ENCODE measurements around the gene DNM1L. TPM values are rescaled to one million over a fixed set of nuclear protein-coding genes. Genes with fewer than 3 reads are reported as not detected.

Gene DNM1L
- total and polyA plus RNA-seq, 10 of the 15 experiments (the other 5 are each of a cell fraction or from before 2014, with no cell fraction given) = 23.1 to 201 (median 63.9) TPM

GRCh38 chr12:32679091-32679919 is at the start of gene DNM1L (continued):
- TF ChIP-seq ZNF687 (IDR thresholded peaks at IDR 0.05) = 0 out of 2 replicates have a peak, but pooled peaks have one; percentile 41

DNA sequence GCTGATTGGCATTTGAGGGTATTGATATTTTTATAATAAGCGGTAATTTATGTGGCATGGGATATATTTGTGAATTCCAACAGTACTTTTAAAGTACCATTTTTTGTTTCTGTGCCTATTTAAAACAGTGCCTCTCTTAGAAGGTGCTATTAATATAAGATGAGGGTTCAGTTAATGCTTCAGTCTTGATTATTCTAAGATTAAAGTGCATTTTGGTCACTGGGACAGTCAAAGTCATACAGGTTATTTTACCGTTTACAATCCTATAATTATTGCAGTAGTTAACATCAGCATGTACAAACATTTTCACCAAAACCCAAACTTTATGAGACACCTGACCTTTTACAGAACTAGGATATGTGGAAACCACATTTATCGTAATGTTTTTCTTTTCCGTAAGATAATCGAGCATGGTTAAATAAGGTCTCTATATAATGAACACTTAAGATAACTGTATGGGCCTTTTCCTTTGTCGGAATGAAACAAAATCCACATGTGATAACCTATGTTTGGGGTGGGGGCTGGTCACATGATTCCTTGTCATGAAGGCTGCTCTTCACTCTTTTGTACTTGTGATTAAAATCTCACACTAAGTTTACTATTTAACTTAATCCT is 37.7 kb upstream of the DNM1L start:
- Histone ChIP-seq H3K4me1 (ENCODE audit: control insufficient read depth, insufficient read depth, low read length) (no peaks in the 10 kb centered on the region), H4K20me1 (ENCODE audit: control insufficient read depth, insufficient read depth) (no peaks in the 10 kb centered on the region), H3K9me3 (replicated peaks; ENCODE audit: control insufficient read depth, insufficient read depth, low read length) (no peaks in the 10 kb centered on the region; the same call in 2 of the 3 replicates), H3K4me2 (ENCODE audit: control insufficient read depth, insufficient read depth) (no peak overlapping the region), H3K36me3 (ENCODE audit: control insufficient read depth in 2 of 2, insufficient read depth in 2 of 2, low read length in 1 of 2) (no peaks in the 10 kb centered on the region), H2AFZ (ENCODE audit: control insufficient read depth, low read depth, low read length) (no peak overlapping the region), H3K27me3 (replicated peaks in 1 of 2; ENCODE audit: control insufficient read depth in 2 of 2, insufficient read depth in 2 of 2, low read length in 1 of 2) (no peaks in the 10 kb centered on the region), H3K27ac (ENCODE audit: control insufficient read depth, insufficient read depth) (no peak overlapping the region), H3K9ac (ENCODE audit: control insufficient read depth, insufficient read depth, low read length) (no peak overlapping the region), H3K79me2 (ENCODE audit: control insufficient read depth, insufficient read depth, low read length) (no peaks in the 10 kb centered on the region), H3K4me3 (no peak overlapping the region)
- no TSS peak for BruUV-seq (replicated peaks)
- 80% methylated on average over 6 of the region's 6 CpGs for WGBS (ENCODE audit: insufficient coverage, insufficient replicate concordance, low lambda C conversion rate, missing lambda C conversion rate)
- intact Hi-C loops (cut with micrococcal nuclease; ENCODE audit: unreplicated experiment) = no loop called here
- POLR2A ChIA-PET = no interaction called here
- no peak for ATAC-seq
- CTCF ChIA-PET = interaction anchor here (1.4 kb wide), 1 partner anchor 15 kb away, joined by 3 read pairs; no protein-coding TSS in a partner anchor
- in situ Hi-C loops (cut with MboI) = no loop called here
- no peak for DNase-seq (ENCODE audit: low read depth, low spot score)
- RAD21 ChIA-PET (ENCODE audit: unreplicated experiment) = no interaction called here
- SMC1A ChIA-PET (ENCODE audit: uncharacterized antibody, unreplicated experiment) = no interaction called here
- peak; percentile 27 for FAIRE-seq
- TF ChIP-seq NR2C2 (IDR thresholded peaks at IDR 0.05; ENCODE audit: borderline replicate concordance, control insufficient read depth, insufficient read length, low read depth) (no peak), ZNF622 (IDR thresholded peaks at IDR 0.05) (no peak), IKZF2 (IDR thresholded peaks at IDR 0.05) (no peak)
- TF ChIP-seq, protein P1, sequence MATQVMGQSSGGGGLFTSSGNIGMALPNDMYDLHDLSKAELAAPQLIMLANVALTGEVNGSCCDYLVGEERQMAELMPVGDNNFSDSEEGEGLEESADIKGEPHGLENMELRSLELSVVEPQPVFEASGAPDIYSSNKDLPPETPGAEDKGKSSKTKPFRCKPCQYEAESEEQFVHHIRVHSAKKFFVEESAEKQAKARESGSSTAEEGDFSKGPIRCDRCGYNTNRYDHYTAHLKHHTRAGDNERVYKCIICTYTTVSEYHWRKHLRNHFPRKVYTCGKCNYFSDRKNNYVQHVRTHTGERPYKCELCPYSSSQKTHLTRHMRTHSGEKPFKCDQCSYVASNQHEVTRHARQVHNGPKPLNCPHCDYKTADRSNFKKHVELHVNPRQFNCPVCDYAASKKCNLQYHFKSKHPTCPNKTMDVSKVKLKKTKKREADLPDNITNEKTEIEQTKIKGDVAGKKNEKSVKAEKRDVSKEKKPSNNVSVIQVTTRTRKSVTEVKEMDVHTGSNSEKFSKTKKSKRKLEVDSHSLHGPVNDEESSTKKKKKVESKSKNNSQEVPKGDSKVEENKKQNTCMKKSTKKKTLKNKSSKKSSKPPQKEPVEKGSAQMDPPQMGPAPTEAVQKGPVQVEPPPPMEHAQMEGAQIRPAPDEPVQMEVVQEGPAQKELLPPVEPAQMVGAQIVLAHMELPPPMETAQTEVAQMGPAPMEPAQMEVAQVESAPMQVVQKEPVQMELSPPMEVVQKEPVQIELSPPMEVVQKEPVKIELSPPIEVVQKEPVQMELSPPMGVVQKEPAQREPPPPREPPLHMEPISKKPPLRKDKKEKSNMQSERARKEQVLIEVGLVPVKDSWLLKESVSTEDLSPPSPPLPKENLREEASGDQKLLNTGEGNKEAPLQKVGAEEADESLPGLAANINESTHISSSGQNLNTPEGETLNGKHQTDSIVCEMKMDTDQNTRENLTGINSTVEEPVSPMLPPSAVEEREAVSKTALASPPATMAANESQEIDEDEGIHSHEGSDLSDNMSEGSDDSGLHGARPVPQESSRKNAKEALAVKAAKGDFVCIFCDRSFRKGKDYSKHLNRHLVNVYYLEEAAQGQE (IDR thresholded peaks at IDR 0.05; ENCODE audit: low read depth, low read length) = no peak
- TF ChIP-seq, protein P2, sequence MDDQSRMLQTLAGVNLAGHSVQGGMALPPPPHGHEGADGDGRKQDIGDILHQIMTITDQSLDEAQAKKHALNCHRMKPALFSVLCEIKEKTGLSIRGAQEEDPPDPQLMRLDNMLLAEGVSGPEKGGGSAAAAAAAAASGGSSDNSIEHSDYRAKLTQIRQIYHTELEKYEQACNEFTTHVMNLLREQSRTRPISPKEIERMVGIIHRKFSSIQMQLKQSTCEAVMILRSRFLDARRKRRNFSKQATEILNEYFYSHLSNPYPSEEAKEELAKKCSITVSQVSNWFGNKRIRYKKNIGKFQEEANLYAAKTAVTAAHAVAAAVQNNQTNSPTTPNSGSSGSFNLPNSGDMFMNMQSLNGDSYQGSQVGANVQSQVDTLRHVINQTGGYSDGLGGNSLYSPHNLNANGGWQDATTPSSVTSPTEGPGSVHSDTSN (IDR thresholded peaks at IDR 0.05; ENCODE audit: insufficient replicate concordance, low read depth, low read length) = no peak

Measured in GM12878 (cell line).